Esophagus (tissue), 2 donors: Measurements from ENCODE around the gene HSPA14. TPM values are rescaled to one million over a fixed set of nuclear protein-coding genes. Genes with fewer than 3 reads are reported as not detected.
"Not testable (repeated sequence)": the region's sequence is repeated elsewhere in the genome, so short reads cannot be mapped to it uniquely, and the experiment has no call there.

ENCODE experiments used
- H3K27ac ChIP-seq, 2 donors: one replicate each; pipeline ENCODE4 v1.5.1; 2013; ENCODE audit warnings: low read depth in 2 of 2, mild to moderate bottlenecking in 2 of 2, inconsistent platforms in 1 of 2, low read length in 1 of 2, moderate library complexity in 1 of 2
- H3K27me3 ChIP-seq, 2 donors: one replicate each; pipeline ENCODE4 v1.6.1; 2013; ENCODE audit warnings: low read length in 2 of 2, control low read depth in 1 of 2, mild to moderate bottlenecking in 1 of 2; ENCODE audit not compliant: insufficient read depth in 2 of 2, control insufficient read depth in 1 of 2
- H3K36me3 ChIP-seq, 2 donors: one replicate each; pipeline ENCODE4 v1.6.1; 2013; ENCODE audit warnings: low read length in 1 of 2; ENCODE audit not compliant: control insufficient read depth in 2 of 2, insufficient read depth in 2 of 2
- H3K4me1 ChIP-seq, 2 donors: one replicate each; pipeline ENCODE4 v1.6.1; 2013; ENCODE audit warnings: low read length in 1 of 2; ENCODE audit not compliant: control insufficient read depth in 2 of 2, insufficient read depth in 2 of 2
- H3K4me3 ChIP-seq, 2 donors: one replicate each; pipeline ENCODE4 v1.5.1; 2013; ENCODE audit warnings: low read length in 2 of 2, mild to moderate bottlenecking in 2 of 2, low read depth in 1 of 2, moderate library complexity in 1 of 2
- H3K9me3 ChIP-seq, 2 donors: one replicate each; pipeline ENCODE4 v1.6.1; 2013; ENCODE audit warnings: mild to moderate bottlenecking in 2 of 2, low read depth in 1 of 2, low read length in 1 of 2, moderate library complexity in 1 of 2; ENCODE audit not compliant: control insufficient read depth in 2 of 2, insufficient read depth in 1 of 2
- WGBS, 2 donors: extraction: QIAGEN DNeasy Blood & Tissue Kit; methylation state at CpG; one replicate each; pipeline ENCODE4 v1.1.7; 2013; 5-methylcytosine and 5-hydroxymethylcytosine counted together
- polyA plus RNA-seq, 2 donors: library from polyadenylated mRNA; stranded (reverse); fragments of 200-250 nt; gene quantifications; one replicate each; pipeline ENCODE4 v1.2.3, GENCODE V29; 2013
- donor health status: healthy with polysubstance abuse.
- donor health status: Bipolar disorder and iron deficiency.

The HSPA14 gene
- polyA plus RNA-seq, 2 donors, result 8.8 to 13.4 TPM

GRCh38 chr10:14905890-14906289 lies 67.8 kb downstream of the HSPA14 start:
- H3K9me3 ChIP-seq, result no peaks in the 10 kb centered on the region

GRCh38 chr10:14906765-14907164 lies 68.7 kb downstream of the HSPA14 start:
- 94 to 99% methylated on average over 2 of the region's 2 CpGs for WGBS, 2 donors
- H3K27me3 ChIP-seq, result no peaks in the 10 kb centered on the region
- no peak overlapping the region for H3K27ac ChIP-seq
- H3K36me3 ChIP-seq, result peaks cover 4% of the 10 kb centered on the region in 2 donors
- no peaks in the 10 kb centered on the region for H3K4me1 ChIP-seq
- no peaks in the 10 kb centered on the region for H3K9me3 ChIP-seq
- H3K4me3 ChIP-seq, result no peak overlapping the region

More at GRCh38 chr10:14905890-14906289, 67.8 kb downstream of the HSPA14 start:
- Histone ChIP-seq H3K27ac (no peak overlapping the region), H3K4me1 (no peaks in the 10 kb centered on the region), H3K27me3 (no peaks in the 10 kb centered on the region), H3K36me3 (peaks cover 2 to 4% of the 10 kb centered on the region in 2 donors), H3K4me3 (no peak overlapping the region)
- 86 to 89% methylated on average over 2 of the region's 2 CpGs for WGBS, 2 donors

DNA sequence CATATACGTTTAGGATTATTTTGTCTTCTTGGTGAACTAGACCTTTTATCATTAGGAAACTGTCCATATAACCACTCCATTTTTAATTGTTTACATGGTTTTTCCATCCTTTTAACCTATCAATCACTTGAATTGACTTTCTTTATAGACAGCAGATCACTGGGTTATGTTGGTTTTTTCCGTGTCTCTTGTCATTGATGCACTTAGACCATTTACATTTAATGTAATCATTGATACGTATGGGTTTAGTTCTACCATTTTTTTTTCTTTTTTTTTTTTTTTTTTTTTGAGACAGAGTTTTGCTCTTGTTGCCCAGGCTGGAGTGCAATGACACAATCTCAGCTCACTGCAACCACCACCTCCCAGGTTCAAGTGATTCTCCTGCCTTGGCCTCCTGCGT lies 69.5 kb downstream of the HSPA14 start:
- H3K27ac ChIP-seq, H3K4me1 ChIP-seq, H3K4me3 ChIP-seq, H3K27me3 ChIP-seq, H3K36me3 ChIP-seq, H3K9me3 ChIP-seq: not testable (repeated sequence)
- WGBS, 2 donors, result 96 to 99% methylated on average over 4 of the region's 4 CpGs

- Histone ChIP-seq H3K27me3 (no peaks in the 10 kb centered on the region), H3K4me1 (no peaks in the 10 kb centered on the region), H3K4me3 (no peak overlapping the region), H3K27ac (no peak overlapping the region), H3K9me3 (no peaks in the 10 kb centered on the region), H3K36me3 (peaks cover 4 to 7% of the 10 kb centered on the region in 2 donors)
- 74 to 89% methylated on average over 2 of the region's 2 CpGs for WGBS, 2 donors
Observed at GRCh38 chr10:14909101-14909500, 71.0 kb downstream of the HSPA14 start.

DNA sequence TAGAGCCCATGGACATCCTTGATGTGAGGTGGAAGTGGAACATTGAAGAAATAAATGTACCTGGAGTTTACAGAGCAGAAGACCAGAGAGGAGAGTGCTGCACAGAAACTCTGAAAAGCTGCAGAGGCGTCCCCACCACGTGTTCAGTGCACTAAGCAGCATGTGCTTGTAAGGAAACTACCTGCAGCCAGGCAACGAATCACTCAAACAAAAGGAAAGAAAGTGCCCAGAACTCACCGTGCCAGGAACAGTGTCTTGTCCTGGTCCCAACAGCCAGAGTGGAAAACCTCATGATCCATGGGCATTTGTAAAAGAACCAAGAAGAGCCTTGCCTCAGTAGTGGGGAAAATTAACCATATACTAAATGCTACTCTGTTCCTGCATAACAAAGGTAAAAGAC lies 72.8 kb downstream of the HSPA14 start:
- Histone ChIP-seq H3K9me3 (no peaks in the 10 kb centered on the region), H3K27ac (no peak overlapping the region), H3K4me1 (no peaks in the 10 kb centered on the region), H3K4me3 (no peak overlapping the region), H3K27me3 (no peaks in the 10 kb centered on the region), H3K36me3 (peaks cover 4 to 7% of the 10 kb centered on the region in 2 donors)
- 90 to 95% methylated on average over 4 of the region's 4 CpGs for WGBS, 2 donors

GRCh38 chr10:14911801-14912200 lies 73.7 kb downstream of the HSPA14 start:
- peaks cover 4 to 7% of the 10 kb centered on the region in 2 donors for H3K36me3 ChIP-seq

GRCh38 chr10:14916600-14916999 lies 78.5 kb downstream of the HSPA14 start:
- 99 to 100% methylated on average over 2 of the region's 2 CpGs for WGBS, 2 donors
- no peaks in the 10 kb centered on the region for H3K4me1 ChIP-seq

More at GRCh38 chr10:14911801-14912200, 73.7 kb downstream of the HSPA14 start:
- Histone ChIP-seq H3K9me3 (no peaks in the 10 kb centered on the region), H3K27me3 (no peaks in the 10 kb centered on the region), H3K4me3 (no peak overlapping the region), H3K27ac (no peak overlapping the region), H3K4me1 (no peaks in the 10 kb centered on the region)
- 83 to 95% methylated on average over 3 of the region's 3 CpGs for WGBS, 2 donors

DNA sequence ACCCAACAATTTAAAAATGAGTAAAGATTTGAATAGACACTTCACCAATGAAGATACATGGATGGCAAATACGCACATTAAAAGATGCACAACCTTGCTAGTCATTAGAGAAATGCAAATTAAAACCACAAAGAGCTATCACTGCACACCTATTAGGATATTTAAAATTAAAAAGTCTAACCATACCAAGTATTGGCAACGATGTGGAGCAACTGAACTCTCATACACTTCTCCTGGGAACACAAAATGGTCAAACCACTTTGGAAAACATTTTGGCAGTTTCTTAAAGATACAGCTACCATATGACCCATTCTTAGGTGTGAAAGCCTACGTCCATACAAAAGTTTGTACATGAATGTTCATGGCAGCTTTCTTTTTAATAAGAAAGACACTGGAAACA lies 79.7 kb downstream of the HSPA14 start:
- Histone ChIP-seq H3K27me3 (no peaks in the 10 kb centered on the region), H3K36me3 (peaks cover 11 to 18% of the 10 kb centered on the region in 2 donors)
- 98% methylated on average over 3 of the region's 3 CpGs for WGBS, 2 donors

More at GRCh38 chr10:14916600-14916999, 78.5 kb downstream of the HSPA14 start:
- Histone ChIP-seq H3K27ac (no peak overlapping the region), H3K9me3 (peaks cover 0 to 4% of the 10 kb centered on the region in 2 donors), H3K27me3 (no peaks in the 10 kb centered on the region), H3K36me3 (peaks cover 7 to 10% of the 10 kb centered on the region in 2 donors), H3K4me3 (no peak overlapping the region)

DNA sequence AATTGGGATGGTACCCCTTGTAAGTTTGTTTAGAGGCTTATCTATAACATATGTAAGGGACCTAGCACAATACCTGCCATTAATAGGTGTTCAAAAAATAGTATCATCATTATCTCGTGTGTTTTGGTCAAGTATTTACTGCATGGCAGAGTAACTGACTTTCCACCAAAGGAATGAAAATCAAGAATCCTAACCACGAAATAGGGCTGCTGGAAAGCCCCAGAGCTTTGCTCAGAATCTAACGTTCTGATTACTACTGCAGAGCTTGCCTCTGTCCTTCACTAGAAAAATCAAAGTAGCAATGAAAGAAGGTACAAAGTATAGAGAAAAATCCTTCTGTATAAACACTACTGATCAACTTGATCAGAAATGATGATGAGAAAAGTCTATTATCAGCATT lies 80.9 kb downstream of the HSPA14 start:
- 82 to 86% methylated on average over 3 of the region's 3 CpGs for WGBS, 2 donors

More for the DNA sequence above, 79.7 kb downstream of the HSPA14 start:
- Histone ChIP-seq H3K4me3 (no peak overlapping the region), H3K9me3 (peaks cover 0 to 4% of the 10 kb centered on the region in 2 donors), H3K4me1 (no peaks in the 10 kb centered on the region), H3K27ac (no peak overlapping the region)

More for the DNA sequence above, 80.9 kb downstream of the HSPA14 start:
- Histone ChIP-seq H3K36me3 (peaks cover 10 to 22% of the 10 kb centered on the region in 2 donors), H3K4me1 (no peaks in the 10 kb centered on the region), H3K9me3 (peaks cover 0 to 4% of the 10 kb centered on the region in 2 donors), H3K27ac (no peak overlapping the region), H3K27me3 (no peaks in the 10 kb centered on the region), H3K4me3 (no peak overlapping the region)
